NCI-H1105 (cell line): ENCODE measurements around the gene ARL4C.
A peak's percentile ranks its signal among the peaks of the same experiment; 100 is the strongest.

Experiments used
- DNase-seq: peaks from one replicate; lab custom pipeline; 2025; lab: John Stamatoyannopoulos, UW

The ARL4C gene

DNA sequence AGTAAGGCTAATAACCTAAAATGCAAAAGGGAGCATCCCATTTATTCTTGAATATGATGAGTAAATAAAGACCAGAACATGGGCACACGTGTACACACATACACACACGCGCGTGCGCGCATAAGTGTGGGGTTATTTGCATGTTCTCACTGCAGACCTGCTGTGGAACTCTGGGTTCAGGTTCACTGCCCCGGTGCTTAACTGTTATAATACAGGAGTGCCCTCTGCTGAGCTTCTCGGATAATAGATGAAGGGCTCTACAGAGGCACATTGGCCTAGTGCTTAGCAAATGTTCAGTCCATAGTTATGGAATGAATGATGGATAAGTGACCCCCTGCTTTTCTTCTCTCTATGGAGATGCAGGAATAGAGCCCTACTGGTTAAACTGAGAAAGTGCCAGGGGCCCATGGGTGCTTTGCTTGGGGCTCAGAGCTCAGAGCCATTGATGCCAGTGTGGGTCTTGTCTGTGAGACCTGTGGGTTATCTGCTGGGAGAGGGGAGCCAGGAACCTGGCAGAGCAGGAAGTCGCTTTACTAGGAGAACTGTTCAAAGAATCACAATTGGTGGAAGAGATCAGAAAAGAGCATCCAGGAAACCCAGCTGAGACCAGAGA, 3.6 kb upstream of the ARL4C start:
- peak; percentile 40 for DNase-seq

DNA sequence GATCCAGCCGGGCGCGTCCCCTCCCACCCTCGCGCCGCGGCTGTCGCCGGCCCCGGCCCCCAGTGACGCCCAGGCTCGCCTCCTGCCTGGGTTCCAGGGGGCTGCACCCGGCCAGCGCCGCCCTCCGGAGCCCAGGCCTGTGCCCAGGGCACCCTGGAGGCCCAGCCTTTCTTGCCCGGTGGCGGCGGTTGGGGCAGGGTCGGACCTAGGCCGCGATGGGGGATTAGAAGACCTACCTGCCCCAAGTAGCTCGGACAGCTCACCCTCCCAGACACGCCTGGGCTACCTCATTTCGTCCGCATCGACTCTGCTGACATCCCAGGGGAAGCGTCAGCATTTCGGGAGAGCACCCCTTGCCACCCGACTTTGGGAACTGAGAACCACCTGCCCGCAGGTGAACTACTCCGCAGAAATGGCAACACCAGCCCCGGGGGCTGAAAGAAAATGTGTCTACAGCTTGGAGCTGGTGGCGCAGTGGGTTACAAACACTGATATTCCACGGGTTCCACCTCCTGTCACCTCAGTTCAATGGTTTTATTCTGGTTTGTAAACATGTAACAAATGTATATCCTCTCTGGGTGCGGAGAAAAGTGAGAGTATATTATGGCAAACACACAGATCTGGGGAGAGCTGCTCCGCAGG, 834 bp upstream of the ARL4C start:
- no peak for DNase-seq

DNA sequence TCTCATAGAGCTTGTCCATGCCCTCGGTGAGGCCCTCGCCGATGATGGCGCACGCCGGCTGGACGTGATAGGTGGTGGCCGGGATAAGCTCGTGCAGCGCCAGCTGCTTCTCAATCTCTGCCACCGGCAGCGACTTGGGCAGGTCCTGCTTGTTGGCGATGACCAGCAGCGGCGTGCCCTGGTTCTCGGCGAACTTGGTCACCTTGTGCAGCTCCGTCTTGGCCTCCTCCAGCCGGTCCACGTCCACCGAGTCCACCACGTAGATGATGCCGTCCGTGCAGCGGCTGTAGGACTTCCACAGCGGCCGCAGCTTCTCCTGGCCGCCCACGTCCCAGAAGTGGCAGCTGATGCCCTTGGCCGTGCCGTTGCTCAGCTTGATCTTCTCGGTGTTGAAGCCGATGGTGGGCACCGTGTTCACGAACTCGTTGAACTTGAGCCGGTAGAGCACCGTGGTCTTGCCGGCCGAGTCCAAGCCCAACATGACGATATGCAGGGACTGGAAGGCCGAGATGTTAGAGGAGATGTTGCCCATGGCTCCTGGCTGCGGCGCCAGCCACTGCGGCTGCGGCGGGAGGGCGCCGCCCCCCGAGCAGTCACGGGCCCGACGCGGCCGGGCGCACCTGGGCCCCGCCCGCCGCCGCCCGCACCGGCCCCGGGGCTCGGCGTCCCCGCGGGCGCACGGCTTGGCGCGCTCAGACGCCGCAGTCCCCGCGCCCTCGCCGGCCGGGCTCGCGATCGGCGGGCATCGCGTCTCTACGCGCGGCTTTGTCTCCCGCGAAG, 636 bp downstream of the ARL4C start:
- peak; percentile 18 for DNase-seq

DNA sequence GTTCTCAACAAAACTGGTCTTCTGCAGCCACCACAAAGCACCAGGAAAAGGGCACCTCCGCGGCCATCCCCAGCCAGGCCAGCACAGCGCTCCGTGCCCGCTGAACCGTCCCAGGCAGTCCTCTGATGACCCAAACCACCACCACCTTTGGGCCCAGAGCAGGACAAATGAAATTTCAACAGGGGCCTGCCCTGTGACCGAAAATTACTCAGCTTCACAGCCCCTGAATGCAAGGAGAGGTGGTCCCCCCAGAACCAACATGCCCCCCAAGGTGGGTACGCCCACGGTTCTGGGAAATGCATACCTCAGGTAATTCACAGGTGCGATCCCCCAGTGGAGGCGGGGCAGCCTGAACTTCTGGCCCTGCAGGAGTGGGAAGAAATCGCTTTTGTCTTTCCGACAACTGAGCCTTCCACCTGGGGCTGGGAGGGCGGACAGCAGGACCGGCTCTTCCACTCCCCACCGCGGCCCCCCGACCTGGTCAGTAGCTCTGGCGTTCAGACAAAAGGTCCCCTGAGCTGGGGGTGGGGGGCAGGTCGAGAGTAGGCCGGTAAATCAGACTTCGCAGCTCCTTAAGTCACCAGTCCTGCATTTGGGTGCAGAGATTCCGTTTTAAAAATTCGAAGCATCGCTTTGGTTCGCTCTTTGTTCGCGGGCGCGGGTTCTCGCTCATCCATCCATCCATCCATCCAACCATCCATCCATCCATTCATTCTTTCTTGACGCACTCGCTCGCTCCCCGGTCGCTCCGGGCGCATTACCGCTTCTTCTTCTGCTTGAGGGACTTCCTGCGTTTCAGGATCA, 1.4 kb downstream of the ARL4C start:
- DNase-seq = no peak

DNA sequence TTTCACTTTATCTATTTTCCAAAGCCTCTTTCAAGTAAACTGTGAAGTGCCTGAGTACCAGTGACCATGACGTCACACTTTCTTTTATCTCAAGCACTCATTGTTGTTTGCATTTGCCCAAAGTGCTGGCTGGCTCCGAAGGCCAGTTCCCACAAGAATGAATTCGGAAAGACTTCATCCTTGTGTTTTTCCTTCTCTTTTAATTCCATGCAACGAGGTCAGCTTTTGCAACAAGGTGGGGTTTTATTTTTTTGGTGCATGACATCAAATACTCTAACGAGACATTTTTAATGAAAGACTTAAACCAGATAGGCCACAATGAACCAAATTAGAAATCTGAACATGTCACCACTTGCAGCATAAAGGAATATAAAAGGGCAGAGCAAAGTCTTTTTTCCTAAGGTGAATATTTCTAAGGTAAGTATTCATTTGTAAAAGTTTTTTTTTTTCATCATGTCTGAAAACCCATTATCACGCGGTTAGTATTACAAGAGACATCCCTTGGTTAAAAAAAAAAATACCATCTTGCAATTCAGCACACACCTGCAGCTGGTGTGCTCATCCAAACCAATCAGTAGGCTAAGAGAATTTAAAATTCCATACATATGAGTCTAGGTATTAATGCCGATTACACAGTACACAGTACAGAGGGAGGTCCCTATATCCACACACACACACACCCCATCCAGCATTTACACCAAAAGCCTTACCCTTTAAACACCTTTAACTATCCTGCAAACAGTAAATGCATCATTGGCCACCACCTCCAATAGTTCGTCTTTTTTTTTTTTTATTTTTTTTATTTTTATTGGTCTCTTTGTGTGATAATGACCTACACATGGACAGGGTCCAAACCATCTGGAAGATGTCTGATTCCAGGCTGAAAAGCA, 2.3 kb downstream of the ARL4C start:
- DNase-seq = peak; percentile 53

DNA sequence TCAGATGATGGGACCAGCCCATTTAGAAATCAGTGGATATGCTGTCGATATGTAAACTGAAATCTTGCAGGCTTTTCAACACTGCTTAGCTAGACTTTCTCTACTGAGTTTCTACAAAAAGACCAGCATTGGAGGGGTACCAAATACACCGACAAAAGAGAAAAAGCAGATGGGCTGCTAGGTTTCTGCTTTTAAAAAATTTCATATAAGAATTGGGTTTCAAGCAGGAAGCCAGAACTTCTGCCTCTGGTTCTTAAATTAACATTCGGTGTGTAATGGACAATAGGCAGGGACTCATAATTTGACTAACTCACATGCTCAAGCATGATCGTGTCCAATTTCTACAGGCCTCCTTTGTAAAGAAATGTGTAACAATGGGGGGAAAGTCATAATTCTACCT, 3.1 kb downstream of the ARL4C start:
- no peak for DNase-seq

DNA sequence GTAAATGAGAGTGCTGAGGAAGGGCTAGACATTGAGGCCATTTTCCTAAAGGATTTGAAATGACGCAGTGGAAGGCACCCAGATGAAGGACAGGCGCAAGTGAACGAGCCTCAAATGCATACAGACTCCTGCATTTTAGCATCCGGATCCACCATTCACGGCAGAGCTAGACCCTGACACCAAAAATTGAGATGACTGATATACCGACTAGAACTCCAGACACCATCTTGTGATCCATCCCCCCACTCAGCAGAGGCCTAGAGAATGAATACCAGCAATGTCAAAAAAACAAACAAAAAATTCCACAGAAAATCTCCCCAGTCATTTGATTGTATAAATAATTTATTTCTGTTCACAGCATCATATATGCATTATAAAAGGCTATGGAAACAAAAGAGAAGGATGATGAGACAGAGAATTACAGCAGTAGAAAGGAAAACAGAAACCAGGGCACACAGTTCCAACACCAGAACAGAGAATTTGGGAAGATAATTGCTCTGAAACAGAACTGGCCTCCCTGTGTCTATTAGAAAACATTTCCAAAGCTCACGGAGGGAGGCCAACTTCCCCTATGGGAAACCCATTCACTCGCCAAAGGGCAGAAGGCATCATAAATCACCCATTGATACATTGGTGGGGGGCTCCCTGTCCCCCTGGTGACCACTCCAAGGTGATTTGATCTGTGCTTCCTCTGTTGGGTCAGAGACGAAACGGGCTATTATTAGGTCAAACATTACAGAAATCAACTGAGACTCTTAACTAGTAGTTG, 4.0 kb downstream of the ARL4C start:
- DNase-seq = no peak

DNA sequence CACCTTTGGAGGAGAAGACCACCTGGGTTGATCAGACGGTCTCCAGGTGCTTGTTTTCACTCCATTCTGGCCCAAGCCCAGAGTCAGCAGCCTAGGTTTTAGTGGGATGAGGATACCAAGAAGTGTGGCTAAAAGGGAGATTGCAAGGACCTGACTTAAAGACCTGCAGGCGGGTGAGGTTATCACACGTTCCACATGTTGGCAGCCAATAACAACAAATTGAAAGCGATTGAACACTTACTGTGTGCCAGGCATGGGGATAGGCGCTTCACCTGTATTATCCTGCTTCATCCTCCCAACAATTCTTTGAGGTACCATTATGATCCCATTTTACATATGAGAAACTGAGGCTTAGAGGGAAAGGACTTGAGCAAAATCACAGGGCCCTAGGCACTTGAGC, 5.0 kb downstream of the ARL4C start:
- no peak for DNase-seq

DNA sequence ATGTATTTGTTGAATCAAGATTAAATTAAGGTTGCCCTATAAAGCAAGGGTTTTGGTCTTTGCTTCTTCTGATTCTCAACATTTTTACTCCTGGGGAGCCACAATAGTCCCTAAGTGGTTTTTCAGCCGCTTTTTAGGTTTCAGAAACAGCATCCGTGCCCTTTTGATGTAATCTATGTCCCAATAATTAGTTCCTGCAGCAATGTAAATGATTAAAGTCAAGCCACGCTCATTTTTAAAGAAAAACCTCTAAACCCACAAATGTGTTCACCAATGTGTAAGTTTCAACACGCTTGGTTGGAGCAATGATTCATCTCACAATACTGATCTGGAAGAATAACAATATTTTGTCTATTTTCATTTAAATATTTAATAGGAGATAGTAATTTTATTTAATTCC, 5.6 kb downstream of the ARL4C start:
- no peak for DNase-seq

DNA sequence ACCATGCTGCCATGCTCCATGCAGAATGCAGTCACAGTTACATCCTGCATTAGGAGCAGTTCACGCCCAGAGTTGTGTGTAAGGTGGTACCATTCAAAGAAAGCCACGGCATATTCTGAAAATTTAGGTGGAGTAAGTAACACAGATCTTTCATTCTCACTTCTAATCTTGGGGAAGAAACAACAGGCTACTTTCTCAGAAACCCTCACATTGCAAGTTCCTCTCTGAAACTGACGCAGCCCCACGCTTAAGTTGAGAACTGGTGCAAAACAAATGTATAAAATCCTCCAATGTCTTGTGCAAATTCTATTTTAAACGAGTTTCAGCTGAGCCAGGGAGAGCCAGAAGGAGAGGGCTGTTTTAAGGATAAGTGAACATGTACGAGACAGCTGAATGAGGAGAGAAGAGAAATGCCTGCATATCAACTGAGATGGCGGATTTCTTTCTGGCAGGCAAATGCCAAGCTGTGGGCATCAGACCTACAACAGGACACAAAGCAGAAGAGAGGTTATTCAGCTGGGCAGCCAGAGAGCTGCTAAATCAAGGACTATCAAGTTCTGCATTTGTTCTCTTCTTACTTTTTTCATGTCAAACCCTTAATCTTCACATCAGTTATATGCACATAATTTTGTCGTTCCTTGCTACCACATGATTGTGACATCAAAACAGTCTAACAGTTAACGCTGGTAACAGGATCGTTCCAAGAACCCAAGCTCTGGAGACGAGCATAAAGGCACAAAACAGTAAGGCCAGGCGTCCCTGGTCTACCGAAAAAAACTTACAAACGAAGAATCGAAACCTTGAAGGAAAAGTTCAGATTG, 6.4 kb downstream of the ARL4C start:
- no peak for DNase-seq

DNA sequence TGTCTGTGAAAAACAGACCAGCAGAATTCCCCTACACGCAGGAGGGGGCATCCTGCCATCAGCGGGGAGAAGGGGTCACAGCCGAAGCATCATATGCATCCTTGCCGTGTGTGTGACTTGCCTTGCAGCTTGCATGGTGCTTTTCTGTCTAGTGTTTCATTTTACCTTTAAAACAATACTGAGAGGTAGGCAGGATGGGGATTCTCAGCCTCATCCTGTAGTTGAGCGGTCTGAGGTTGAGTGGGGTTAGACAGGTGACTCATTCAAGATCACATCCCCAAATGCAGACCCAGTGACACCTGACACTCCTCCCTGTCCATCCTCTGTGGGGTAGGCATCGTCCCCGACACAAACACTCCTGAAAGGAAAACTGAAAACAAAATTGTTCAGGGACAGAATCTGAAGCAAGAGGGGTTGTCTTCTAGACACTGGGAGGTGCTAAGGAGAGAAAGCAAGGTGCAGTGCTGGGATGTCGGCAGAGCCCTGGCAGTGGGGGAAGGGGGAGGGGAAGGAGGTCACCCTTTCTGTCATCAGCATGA, 7.9 kb downstream of the ARL4C start:
- no peak for DNase-seq

DNA sequence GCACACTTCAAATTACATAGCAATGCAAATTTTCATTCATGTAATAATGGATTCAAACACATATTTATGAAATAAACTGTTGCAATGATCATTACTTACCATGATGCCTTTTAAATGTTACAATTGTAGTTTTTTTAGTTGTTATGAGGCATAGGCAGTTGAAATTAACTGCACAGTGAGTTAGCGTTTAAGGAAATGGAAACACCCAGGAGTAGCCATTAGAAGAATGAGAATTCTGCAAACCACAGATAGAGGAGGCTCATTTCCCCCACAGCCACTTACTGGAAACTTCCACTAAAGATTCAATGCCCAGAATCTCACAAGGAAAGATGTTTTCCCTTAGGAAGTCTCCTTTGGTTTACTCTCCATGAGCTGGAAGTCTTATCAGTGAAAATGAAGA, 8.4 kb downstream of the ARL4C start:
- DNase-seq = no peak

DNA sequence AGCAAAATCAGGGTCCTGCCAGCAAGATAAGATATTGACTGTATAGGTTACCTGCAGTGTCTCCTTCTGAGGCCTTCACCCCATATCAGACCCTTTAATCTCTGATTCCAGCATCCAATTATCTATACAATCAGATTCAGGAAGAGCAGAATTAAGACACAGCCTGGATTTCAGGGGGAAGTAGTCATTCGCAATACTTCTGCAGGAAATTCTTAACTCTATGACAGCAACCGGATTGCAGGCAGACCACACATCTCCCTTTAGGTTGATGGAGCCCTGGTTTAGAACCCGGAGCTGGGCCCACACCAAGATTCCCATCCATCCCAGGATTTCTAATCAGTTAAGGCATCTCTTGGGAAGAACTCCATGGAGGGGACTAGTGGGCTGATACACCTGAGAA, 9.5 kb downstream of the ARL4C start:
- no peak for DNase-seq

DNA sequence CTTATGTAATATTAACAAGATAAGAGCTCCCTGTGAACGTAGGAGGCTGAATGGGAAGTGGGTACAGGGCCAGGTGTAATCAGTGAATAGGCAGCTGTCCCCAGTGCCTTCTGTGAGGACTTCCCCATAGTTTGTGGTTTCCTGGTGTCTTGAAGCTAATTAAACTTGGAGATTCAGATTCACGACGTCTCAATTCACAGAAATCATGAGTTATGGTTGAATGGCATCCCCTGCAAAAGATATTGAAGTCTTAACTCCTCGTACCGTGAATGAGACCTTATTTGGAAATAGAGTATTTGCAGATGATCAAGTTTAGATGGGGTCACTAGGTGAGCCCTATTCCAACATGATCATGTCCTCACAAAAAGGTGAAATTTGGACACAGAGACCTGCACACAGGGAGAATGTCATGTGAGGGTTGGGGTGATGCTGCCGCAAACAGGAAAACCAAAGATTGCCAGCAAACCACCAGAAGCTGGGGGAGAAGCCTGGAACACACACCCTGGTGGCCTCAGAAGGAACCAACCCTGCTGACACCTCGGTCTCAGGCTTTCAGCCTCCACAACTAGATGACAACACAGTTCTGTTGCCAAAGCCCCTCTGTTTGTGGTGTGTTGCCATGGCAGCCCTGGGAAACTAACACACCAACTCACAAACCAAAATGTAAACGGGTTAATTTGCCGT, 13.2 kb downstream of the ARL4C start:
- no peak for DNase-seq

DNA sequence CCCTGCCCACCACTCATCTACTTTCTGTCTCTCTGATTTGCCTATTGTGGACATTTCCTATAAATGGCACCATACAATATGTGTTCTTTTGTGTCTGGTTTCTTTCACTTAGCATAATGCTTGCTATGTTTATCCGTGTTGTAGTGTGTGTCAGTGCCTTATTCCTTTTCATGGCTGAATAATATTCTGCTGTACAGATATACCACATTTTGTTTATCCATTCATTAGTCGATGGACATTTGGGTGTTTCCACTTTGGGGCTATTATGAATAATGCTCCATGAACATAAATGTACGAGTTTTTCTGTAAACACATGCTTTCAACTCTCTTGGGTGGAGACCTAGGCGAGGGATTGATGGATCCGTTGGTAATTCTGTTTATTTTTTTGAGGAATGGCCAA, 15.6 kb downstream of the ARL4C start:
- DNase-seq = no peak

DNA sequence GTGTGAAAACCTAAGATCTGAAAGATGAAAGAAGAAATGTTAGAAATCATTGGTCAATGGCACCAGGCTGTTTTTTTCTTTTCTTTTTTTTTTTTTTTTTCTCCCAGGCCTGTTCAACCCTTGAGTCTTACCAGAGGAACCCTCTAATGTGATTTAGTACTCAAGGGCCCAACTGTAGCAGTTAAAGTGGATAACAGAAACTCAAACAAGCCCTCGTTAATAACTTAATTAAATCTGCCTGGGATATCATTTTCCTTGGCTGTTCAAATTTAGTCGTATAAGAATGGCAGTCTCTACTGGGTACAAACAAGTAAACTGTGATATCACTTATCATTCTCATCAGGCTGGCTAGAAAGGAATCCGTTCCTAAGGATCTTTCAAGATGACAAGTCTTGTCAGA, 16.5 kb downstream of the ARL4C start:
- DNase-seq = no peak

DNA sequence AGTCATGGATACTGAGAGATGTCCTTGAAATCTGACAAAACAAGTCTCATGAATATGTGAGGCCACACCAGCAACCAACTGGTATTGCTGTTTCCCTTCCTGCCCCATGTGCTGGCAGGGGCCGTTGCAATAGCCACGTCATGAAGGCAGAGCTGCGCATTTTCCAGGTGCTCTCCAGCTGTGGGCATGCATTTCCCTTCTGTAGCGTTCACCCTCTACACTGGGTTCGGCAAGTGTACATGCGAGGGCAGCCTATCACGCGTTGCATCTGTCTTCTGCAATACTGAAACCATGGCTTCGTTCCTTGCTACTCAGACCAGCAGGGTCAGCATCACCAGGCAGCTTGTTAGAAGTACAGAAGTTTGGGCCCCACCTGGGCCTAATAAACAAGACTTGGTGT, 17.4 kb downstream of the ARL4C start:
- no peak for DNase-seq

DNA sequence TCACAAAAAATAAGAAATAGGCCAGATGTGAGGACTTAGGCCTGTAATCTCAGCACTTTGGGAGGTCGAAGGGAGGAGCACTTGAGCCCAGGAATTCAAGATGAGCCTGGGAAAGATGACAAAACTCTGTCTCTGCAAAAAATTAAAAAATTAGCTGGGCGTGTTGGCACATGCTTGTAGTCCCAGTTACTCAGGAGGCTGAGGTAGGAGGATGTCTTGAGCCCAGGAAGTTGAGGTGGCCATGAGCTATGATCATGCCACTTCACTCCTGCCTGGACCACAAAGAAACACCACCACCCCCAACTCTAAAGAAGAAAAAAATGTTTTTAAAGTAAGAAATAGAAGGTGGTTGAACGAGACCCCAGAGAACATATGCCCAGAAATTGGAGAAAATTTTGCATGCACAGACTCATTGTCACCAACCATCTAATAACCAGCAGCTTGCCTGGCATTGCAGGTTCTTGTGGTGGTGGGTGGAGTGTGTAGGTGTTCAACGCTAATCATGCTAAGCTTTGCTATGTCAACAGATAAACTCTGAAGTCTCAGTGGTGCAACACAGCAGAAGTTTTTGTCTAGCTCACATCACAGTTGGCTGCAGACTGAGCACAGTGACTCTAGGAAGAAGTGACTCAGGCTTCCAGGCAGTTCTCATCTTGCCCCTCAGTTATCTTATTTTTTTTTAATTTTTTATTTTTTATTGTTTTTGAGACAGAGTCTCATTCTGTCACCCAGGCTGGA, 18.6 kb downstream of the ARL4C start:
- DNase-seq = no peak
